OCI-LY1 (cell line): ENCODE measurements around the gene PTPRN2.

Source experiments
- CTCF ChIP-seq: fragments of 200-600 bp; sonication (generic), shearing (Covaris generic); IDR thresholded peaks from 2 replicates; pipeline ENCODE4 v1.5.1; 2017; ENCODE audit warnings: mild to moderate bottlenecking, antibody characterized with exemption, low read length, moderate library complexity, mixed read lengths
- EZH2 ChIP-seq: fragments of 200-600 bp; sonication (generic), shearing (Covaris generic); IDR thresholded peaks from 2 replicates; pipeline ENCODE4 v1.8.0; 2017; ENCODE audit warnings: borderline replicate concordance, mixed run types, mild to moderate bottlenecking, antibody characterized with exemption, low read length, moderate library complexity, mixed read lengths

- TF ChIP-seq CTCF (no peak), EZH2 (no peak)
Observed at GRCh38 chr7:158192184-158192835, 395.3 kb downstream of the PTPRN2 start.
